T-helper 9 cell (primary cell): Measurements from ENCODE around the gene SPSB1.

Source experiments
- DNase-seq: peaks from one replicate; pipeline ENCODE4 v3.0.0-alpha.2; 2020

SPSB1 gene

GRCh38 chr1:9320520-9321479 is 28.1 kb downstream of the SPSB1 start:
- no peak for DNase-seq

- no peak for DNase-seq
Observed at GRCh38 chr1:9321480-9321849, 28.8 kb downstream of the SPSB1 start.

- no peak for DNase-seq
Observed at GRCh38 chr1:9321986-9322660, 29.4 kb downstream of the SPSB1 start.

GRCh38 chr1:9322661-9323244 is 30.1 kb downstream of the SPSB1 start:
- no peak for DNase-seq

- no peak for DNase-seq
Observed at GRCh38 chr1:9324246-9325096, 31.8 kb downstream of the SPSB1 start.

- DNase-seq = no peak
Observed at GRCh38 chr1:9326596-9326995, 33.9 kb downstream of the SPSB1 start.

- DNase-seq = no peak
Observed at GRCh38 chr1:9328201-9328600, 35.5 kb downstream of the SPSB1 start.

- no peak for DNase-seq
Observed at GRCh38 chr1:9328715-9329114, 36.0 kb downstream of the SPSB1 start.

GRCh38 chr1:9331016-9331415 is 38.3 kb downstream of the SPSB1 start:
- no peak for DNase-seq

- DNase-seq = no peak
Observed at GRCh38 chr1:9331558-9332346, 39.1 kb downstream of the SPSB1 start.

- DNase-seq = no peak
Observed at GRCh38 chr1:9332513-9333143, 39.9 kb downstream of the SPSB1 start.

GRCh38 chr1:9338397-9339246 is 45.9 kb downstream of the SPSB1 start:
- DNase-seq = no peak

GRCh38 chr1:9340172-9340854 is 47.6 kb downstream of the SPSB1 start:
- DNase-seq = no peak

- DNase-seq = no peak
Observed at GRCh38 chr1:9340864-9341263, 48.2 kb downstream of the SPSB1 start.

- DNase-seq = no peak
Observed at GRCh38 chr1:9341301-9341845, 48.7 kb downstream of the SPSB1 start.

GRCh38 chr1:9343269-9343668 is 50.6 kb downstream of the SPSB1 start:
- DNase-seq = no peak

- DNase-seq = no peak
Observed at GRCh38 chr1:9344426-9345200, 51.9 kb downstream of the SPSB1 start.

GRCh38 chr1:9345471-9345870 is 52.8 kb downstream of the SPSB1 start:
- no peak for DNase-seq

- no peak for DNase-seq
Observed at GRCh38 chr1:9345922-9346321, 53.2 kb downstream of the SPSB1 start.
